Measurements from ENCODE around the gene ZNF581.

The ZNF581 gene

DNA sequence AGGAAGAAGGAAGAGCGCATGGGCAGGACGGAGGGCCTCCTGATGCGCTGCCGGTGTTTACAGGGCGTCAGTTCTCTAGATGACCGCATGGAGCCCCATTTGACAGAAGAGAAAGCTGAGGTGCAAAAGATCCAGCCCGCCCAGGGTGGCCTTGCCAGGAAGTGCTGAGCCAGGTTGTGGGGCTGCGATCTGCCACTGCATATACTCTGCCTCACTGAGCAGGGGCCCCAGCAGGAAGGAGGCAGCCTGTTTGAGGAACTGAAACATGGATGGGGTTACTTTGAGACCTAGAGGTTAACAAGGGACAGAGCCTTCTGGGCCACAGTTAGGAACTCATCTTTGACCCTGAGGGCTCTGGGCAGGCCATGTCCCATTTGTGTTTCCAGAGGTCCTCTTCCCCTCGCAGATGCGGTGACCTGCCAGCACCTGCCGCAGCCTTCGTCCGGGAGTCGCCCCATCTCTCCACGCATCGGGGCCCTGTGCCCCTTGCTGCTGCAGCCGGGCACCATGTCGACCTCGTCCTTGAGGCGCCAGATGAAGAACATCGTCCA, 34.7 kb downstream of the ZNF581 start:
- DNase-seq (ENCODE audit: low read depth, low spot score), result no peak
- TF ChIP-seq, protein P1, sequence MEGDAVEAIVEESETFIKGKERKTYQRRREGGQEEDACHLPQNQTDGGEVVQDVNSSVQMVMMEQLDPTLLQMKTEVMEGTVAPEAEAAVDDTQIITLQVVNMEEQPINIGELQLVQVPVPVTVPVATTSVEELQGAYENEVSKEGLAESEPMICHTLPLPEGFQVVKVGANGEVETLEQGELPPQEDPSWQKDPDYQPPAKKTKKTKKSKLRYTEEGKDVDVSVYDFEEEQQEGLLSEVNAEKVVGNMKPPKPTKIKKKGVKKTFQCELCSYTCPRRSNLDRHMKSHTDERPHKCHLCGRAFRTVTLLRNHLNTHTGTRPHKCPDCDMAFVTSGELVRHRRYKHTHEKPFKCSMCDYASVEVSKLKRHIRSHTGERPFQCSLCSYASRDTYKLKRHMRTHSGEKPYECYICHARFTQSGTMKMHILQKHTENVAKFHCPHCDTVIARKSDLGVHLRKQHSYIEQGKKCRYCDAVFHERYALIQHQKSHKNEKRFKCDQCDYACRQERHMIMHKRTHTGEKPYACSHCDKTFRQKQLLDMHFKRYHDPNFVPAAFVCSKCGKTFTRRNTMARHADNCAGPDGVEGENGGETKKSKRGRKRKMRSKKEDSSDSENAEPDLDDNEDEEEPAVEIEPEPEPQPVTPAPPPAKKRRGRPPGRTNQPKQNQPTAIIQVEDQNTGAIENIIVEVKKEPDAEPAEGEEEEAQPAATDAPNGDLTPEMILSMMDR (IDR thresholded peaks at IDR 0.05; ENCODE audit: low read depth, low read length), result no peak
- in situ Hi-C loops (cut with HindIII; ENCODE audit: low sequenced_read_pairs), result no loop called here
- no peak overlapping the region for H3K4me3 ChIP-seq (ENCODE audit: low read depth, low read length)

DNA sequence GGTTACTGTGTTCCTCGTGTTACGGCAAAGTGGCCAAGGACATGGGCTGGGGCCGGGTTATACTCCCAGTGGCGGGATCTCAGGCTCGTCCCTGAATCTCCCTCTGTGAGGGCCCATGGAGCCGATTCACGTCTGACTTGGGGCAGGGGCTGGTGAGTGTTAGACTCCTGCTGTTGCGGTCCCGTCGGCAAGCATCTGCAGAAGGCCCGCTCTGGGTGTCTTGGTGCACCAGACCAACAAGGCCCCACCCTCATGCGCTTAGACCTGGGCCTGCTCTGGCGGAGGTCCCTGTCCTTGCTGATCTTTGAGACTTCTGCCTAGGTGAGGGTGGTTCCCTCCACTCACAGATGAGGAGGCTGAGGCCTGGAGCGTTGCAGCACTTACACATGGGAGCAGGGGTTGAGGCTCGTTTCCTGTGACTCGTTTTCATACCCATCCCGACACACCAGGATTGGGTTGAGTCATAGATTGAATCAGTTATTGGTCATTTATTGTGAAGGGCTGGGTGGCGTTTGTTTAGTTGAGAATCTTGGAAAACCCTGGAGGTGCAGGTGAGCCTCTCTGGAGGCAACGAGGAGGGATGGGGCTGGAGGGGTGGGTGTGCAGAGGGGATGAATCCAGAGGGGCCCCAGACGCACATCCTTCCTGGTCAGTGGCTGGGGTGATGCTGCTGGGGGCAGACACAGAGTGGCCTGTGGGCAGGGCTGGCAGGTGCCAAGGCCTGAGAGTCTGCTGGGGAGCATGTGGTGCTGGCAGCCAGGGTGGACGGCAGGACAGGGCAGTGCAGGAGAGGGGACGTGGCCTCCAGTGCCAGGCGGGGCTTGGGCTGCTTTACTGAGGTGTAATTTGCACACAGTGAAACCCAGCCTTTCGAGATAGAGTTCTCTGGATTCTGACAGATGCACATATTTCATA, 36.2 kb downstream of the ZNF581 start:
- TF ChIP-seq, protein P1 (IDR thresholded peaks at IDR 0.05; ENCODE audit: low read depth, low read length), result no peak
- in situ Hi-C loops (cut with HindIII; ENCODE audit: low sequenced_read_pairs), result no loop called here
- DNase-seq (ENCODE audit: low read depth, low spot score), result no peak
- H3K4me3 ChIP-seq (ENCODE audit: low read depth, low read length), result no peak overlapping the region

DNA sequence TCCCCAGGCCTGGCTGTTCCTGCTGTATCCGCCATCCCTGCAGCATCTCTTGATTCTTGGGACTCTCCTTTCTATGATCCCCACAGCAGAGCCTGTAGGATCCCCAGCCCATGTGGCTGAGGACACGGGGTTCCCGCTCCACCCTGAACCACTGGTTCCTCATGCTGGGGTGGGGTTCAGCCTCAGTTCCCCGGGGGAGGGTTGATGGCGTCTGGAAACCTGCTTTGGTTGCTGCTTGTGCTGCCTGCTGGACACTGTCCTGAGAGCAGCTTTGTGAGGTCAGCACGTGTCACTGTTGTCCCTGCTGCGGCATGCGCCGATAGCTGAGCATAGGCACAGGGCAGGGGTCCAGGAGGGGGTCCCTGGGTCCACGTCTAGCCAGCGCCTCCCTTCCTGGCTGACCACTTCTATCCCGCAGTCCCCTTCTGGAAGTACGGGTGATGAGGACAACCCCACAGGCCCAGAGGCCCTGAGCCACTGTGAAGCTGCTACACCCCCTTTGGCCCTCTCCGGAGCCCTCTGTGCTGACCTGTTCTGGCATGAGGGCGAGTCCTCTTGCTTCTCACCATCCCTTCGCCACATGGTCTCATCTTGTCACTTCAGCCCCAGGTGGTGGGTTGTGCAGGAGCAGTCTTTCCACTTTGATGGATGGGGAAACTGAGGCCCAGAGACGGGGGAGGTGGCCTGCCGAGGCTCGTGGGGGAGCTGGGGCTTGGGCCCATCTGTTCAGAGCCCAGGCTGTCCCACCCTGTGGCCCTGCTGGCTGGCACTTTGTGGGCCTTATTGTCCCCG, 37.1 kb downstream of the ZNF581 start:
- H3K4me3 ChIP-seq (ENCODE audit: low read depth, low read length), result no peak overlapping the region
- DNase-seq (ENCODE audit: low read depth, low spot score), result no peak
- in situ Hi-C loops (cut with HindIII; ENCODE audit: low sequenced_read_pairs), result no loop called here
- TF ChIP-seq, protein P1 (IDR thresholded peaks at IDR 0.05; ENCODE audit: low read depth, low read length), result no peak

DNA sequence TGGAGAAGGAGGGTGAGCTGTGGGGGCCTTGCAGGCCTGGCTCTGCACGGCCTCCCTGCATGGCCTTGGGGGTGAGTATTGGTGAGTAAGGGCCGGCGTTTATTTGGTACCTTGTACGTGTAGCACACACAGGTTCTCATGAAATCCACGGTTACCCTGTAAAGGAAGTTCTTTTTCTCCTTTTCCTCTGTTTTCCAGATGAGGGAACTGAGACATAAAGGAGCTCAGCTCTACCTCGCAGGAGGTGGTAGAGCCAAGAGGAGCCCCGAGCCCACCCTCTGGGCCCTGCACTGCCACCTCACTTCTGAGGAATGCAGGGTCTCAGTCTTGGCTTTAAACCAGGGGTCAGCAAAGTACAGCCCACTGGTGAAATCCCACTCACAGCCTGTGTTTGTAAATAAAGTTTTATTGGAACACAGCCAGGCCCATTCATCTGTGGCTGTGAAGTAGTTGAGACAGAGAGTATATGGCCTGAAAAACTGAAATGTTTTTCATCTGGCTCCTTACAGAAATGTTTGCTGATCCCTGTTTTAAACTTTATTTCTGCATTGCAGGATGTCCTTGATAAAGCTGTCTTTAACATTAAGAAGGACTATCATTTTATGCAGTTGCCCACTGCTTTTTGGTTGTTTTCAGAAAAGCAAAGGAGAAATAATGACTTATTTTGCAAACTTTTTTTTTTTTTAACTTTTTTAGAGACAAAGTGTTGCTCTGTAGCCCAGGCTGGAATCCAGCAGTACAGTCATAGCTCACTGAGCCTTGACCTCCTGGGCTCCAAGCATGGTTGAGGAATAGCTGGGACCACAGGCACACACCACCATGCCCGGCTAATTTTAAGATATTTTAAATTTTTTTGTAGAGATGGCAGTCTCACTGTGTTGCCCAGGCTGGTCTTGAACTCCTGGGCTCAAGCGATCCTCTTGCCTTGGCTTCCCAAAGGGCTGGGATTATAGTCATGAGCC, 38.0 kb downstream of the ZNF581 start:
- H3K4me3 ChIP-seq (ENCODE audit: low read depth, low read length), result no peak overlapping the region
- in situ Hi-C loops (cut with HindIII; ENCODE audit: low sequenced_read_pairs), result no loop called here
- TF ChIP-seq, protein P1 (IDR thresholded peaks at IDR 0.05; ENCODE audit: low read depth, low read length), result no peak
- DNase-seq (ENCODE audit: low read depth, low spot score), result peak; percentile 16

DNA sequence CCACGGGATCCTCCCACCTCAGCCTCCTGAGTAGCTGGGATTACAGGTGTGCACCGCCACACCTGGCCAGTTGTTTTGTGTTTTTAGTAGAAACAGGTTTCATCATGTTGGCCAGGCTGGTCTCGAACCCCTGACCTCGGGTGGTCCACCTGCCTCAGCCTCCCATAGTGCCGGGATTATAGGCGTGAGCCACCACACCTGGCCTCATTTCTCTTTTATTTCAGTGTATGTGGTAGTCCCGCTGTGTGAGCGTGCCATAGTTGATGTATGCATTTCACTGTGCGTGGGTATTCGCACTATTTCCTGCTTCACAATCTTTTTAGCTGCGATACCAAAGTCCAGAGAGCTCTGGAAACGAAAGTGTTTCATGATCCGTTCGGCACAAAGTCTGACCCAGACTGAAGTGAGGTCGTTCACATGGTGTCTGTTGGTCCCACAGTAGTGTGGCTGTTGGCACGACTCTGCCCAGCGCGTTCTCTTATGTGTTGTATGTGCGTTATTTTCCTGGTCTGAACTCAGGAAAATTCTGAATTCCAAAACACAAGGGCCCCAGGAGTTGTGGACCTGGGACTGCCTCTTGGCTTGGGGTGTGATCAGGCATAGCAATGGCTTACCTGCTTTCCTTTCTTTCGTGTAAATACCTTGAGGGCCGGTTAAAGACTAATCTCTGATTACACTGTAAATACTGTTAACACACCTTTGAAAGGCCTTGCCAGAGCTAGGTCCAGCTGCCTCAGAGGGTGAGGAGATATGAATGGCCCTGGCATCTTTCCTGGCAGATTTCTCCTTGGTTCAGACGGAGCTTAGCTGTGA, 40.2 kb downstream of the ZNF581 start:
- TF ChIP-seq, protein P1 (IDR thresholded peaks at IDR 0.05; ENCODE audit: low read depth, low read length), result no peak
- no peak for DNase-seq (ENCODE audit: low read depth, low spot score)
- H3K4me3 ChIP-seq (ENCODE audit: low read depth, low read length), result no peak overlapping the region
- in situ Hi-C loops (cut with HindIII; ENCODE audit: low sequenced_read_pairs), result no loop called here
